NCI-H2196 (cell line): ENCODE results near the gene LPAR3.
A peak's percentile ranks its signal among the peaks of the same experiment; 100 is the strongest.

Experiments
- DNase-seq: peaks from one replicate; lab custom pipeline; 2025; ENCODE audit not compliant: unreplicated experiment; lab: John Stamatoyannopoulos, UW

The LPAR3 gene

DNA sequence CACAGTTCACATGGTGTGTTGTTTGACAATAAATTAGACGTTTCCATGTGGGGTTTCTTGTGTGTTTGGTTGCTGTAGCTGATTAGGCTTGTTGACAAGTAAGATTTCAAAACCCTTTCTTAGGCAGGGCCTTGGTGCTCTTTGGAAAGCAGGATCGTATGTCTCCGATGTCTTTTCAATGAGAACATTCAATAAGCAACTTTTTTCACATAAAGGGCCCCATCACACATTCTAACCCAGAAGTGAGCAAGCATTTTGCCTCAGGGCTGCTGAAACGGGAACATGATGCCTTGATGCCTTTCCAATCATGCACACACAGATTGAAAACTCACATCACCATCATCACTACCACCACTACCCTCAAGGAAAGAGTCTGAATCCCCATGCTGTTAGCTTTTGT lies 33.1 kb downstream of the LPAR3 start:
- DNase-seq: no peak

DNA sequence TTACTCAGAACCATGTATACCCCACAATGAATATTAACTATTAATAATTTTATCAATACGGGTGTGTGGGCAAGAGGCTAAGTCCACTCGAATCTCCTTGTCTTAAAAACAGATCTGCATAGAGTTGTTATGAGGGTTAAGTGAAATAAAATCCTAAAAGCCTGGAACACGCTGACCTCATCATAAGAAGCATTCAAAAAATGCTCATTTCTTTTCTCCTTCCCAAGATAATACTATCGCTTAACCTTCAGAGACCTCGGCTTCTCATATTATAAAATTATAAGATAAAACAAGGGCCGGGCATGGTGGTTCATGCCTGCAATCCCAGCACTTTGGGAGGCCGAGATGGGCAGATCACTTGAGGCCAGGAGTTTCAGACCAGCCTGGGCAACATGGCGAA lies 35.1 kb downstream of the LPAR3 start:
- DNase-seq: no peak

DNA sequence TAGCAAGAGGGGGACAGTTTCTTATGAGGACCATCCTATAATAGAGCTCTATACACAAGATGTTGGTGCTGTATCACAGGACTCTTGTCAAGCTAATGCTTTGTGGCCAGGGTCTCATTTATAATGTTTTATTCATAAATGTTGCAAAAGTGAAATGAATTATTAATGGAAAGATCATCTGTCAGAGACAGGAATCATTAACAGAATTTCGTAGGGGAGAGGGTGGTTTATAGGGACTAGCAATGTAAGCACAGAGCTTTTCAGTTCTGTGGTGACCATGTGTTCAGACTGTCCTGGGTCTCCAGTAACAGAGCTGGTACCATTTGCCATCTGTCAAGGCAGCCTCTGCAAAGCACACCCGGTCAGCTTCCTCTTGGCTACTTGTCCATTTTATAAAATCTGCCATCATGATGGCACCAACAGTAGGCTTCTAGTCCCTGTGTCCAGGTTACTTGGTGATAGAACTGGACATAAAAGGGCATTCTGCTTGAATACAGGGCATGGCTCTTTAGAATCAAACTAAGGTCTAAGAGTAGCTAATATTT lies 36.2 kb downstream of the LPAR3 start:
- DNase-seq: no peak

DNA sequence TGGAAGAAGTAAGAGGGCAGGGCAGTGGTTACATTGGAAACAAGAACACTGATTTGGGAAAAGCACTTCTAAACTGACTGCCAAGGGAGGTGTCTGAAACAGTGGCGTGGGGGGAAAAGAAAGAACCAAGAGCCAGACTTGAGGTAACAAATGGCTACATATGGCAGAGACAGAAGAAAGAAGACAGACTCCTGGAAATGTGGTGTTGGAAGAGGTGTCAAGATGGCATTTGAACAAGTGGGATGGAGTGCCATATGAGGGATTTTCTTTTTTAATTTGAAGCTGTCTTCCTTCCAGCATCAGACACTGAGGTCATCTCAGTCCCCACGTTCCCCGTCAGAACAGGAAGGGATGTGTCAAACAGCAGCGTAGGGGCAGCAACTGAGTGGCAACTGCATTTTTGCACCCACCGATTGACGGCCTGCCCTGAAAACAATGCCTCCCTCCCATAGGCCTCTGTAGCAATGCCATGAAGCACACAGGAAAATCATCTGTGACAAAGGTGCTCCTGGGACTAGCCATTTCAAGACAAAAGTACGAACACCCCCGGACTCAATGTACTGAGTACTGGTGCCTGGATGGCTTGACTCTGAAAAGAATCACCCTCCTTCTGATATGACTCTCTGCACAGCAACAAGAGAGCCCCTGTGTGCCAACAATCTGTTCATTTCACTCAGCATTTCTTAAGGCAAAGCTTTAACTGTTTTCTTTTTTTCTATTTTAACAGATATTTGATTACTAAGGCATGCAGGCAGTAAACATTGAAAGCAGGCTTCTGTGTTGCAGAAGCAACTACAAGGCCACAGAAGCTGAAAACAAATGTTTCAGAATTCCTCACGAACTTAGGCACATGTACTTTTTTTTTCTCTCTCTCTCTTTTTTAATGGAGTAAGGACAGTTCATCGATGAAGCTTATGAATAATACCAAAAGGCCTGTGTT lies 37.0 kb downstream of the LPAR3 start:
- no peak for DNase-seq

DNA sequence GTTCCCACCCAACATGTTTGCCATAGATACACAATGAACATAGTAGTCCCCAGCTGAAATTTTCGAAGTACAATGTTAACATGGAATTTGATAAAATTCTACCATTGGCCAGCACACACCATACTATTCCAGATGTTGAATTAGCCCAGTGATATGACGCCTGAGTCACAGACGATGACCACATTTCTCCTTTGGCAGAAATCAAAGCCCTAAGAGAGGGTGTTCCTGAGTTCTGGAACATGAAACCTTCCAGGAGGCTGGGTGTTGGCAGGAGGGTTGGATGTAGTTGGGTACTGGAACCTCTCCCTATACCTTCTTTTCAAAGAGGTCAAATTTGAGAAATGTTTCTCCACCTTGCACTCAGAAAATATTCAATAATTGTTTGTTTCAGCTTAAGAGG lies 37.8 kb downstream of the LPAR3 start:
- no peak for DNase-seq

DNA sequence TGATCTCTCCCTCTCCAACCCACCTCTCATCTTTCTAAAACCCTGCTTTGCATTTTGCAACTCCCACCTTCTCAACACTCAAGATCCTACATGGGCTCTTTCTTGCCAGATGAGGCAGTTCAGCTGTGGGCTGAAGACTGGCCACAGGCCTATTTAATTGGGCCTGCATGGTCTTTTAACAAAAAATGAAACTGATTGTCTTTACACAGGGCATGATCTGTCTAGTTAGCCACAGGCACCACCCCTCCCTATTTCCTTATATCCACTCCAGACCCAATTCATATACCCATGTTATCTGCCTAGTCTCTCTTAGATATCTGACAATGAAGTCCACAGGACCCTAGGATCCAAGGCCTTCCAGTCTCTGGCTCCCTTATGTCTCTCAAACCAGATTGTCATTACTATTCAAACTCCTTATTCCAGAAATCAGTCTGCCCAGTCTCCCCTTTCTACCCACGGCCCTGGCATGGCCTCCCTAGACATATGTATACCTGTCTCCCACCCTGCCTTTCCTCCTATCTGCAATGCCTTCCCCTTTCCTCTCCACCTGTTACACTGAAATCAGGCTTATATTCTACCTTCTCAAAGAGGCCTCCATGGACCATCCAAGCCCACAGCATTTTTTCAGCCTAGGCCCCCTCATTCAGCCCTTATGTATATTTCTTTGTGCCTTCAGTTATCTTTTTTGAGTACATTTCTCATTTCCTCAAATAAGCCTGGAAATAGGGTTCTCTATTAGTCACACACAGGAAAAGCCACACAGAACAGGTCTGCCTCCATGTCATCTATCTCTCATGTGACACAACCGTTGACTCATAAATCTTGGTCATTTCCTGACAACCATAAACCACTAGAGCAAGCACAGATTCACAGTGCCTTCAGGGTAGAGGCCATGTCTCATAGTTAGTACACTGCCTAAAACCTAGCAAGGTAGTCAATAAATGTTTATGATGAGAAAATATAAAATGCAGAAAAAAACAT lies 39.0 kb downstream of the LPAR3 start:
- no peak for DNase-seq

DNA sequence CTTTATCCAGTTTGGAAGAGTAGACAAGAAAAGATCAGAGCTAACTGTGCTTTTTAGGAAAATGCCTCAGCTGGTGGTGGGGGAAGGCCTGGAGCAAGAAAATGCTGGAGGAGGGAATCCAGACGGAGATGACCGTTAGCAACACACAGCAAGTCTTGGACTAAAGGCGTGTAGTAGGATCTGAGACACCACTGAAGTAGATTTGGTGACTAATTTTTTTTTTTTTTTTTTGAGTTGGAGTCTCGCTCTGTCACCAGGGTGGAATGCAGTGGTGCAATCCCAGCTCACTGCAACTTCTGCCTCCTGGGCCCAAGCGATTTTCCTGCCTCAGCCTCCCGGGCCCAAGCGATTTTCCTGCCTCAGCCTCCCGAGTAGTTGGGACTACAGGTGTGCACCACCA lies 41.2 kb downstream of the LPAR3 start:
- DNase-seq: no peak

DNA sequence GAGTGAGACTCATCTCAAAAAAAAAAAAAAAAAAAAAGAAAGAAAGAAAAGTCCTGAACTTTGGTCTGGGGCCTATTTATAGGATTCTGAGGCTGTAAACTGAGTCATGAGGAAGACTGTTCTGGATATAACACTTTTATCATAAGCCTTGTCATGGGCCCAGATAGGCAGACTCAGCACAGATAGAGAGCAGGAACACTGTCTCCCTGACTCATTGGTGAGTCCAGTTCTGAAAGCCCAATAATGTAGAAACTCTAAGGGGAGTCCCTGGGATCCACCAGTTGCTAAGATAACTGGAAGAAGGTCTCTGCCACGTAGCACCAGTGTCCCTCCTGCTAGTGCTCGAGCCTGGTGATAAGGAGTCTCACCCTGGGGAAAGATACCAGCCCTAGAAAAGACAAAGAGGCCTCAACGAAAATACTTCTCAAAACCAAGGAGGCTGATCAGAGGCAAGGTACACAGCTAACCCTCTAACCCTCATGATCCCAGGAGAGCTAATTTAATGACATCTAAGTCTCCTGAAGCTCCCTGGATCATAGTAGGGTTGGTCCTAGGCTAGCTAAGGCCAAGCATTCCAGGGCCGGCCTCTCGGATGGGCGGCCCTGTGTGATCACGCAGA lies 43.5 kb downstream of the LPAR3 start:
- no peak for DNase-seq

DNA sequence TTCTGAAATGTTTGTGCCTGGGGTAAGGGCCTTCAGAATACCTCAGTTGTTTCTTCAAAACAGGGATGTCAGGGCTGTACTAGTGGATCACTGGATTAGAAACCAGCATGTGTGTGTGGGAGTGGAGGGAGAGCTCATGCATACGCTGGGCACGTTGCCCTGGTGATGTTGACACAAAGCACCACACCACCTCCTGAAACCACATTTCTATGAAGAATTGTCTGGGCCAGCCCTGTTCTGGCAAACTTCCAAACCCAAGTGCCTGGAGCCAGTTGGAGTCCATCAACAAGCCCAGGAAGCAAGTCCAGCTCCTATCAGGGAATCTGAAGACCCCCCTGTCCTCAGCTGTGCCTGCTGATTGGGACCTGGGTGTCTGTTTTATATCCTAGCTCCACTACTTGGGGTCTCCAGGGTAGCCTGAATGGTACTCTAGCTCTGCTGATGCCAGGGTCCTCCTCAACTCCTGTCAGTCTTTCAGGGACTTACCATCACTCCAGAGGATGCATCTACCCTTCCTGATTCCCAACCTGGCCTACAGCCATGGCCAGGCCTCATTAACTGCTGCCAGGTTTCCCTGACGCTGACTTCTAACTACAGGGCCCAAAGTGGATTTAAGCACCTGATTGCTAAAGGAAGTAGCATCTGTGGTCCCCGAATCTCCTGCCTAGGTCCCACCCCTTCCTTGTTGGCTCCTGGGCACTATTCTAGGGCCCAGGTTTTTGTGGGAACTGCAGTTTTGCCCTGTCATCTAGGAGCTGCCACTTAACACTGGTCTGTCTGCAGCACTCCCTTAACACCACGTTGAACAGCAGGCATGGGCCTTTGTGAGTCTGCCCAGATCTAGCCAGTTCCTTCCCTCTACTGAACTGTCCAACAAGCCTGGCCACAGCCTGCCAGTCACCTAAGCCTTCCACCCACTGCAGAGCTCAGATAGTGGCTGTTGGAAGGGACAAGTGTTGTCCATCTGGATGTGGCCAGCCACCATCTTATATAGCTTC lies 45.5 kb downstream of the LPAR3 start:
- DNase-seq: peak; percentile 95

DNA sequence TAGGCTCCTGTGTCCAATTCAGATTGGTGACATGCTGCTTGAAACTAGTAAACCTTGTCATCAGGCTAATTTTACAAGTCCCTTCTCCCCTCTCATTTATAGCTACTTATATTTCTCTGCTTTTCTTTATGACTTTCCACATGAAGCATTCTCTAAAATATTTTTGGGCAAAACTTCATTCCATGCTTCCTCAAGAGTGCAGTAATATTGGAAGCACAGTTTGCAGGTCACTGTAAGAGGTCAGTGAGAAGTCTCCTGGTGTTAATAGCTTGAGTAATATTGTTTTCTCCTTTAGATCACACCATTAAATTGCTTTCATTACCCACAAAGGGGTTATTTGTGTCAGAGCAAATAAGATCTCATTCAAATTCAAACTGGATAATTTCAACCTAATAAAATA lies 46.6 kb downstream of the LPAR3 start:
- DNase-seq: no peak

DNA sequence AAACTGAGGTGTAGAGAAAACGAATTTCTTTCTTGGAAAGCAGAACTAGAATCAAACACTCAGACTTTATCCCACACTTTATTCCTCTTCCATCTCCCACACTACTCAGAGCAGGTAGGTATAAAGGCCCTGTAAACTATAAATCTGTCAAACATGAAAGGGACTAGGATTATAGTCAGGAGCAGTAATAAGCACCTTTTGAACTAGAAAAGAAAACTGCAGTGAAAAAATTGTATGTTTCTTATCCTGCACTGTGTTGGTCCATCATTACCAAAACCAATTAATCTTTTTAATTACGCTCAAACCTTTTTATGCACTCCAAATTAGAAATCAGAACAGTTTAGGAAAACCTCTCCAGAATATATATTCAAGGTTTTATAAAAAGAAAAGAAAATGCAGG lies 47.6 kb downstream of the LPAR3 start:
- no peak for DNase-seq

DNA sequence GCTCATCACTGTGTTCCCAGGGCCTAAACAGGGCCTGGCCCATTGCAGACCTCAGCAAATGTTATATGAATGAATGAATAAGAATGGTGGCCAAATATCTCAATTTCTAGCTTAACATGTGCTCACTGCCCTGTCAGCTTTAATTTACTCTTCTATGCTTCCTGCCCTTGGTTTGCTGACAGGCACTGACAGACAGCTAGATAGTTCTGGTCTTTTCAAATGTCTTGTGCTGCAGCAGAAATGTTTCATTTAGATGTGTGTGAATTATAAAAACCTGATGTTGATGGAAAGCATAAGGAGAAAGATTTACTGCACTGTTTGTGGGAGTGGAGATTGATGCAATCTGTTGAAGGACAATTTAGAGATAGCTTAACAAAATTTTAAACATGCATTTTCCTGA lies 48.9 kb downstream of the LPAR3 start:
- no peak for DNase-seq

DNA sequence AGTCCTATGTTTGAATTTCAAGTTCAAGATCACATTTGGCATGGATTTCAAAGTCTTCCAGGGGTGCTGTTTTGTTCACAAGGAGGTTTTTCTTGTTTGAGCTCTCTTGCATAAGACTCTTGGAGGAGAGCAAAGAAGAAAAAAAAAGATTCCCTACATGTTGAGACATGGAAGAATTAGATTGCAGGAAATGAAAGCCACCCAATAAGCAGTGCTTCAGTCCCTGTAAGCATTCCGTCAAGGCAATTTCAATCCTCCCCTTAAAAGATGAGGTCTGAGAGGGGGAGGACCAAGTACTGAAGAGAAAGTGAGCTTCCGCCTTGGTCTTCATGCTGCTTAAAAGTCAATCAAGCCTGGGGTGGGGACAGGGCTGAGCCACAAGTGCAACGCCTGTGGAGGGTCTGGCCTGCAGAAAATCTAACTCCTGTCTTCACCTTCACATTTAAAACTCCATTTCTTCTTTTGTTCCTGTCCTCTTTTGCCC lies 50.2 kb downstream of the LPAR3 start:
- no peak for DNase-seq

DNA sequence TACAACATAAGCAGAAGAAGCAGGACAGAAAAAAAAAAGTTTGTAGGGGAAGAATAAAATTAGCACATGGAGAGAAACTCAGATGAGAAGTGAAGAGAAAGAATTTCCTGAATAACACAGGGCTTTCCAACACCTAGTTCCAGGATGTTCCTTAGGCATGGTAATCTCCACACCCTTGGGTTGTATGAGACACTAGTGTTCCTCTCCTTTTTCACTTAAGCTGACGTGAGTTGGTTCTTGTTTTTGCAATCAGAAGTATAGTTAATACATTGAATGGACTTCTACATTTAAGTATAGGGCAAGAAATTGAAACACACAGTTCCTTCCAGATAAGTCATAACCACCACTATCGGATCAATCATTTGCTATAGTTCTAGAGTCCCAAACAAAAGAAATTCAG lies 51.0 kb downstream of the LPAR3 start:
- no peak for DNase-seq

DNA sequence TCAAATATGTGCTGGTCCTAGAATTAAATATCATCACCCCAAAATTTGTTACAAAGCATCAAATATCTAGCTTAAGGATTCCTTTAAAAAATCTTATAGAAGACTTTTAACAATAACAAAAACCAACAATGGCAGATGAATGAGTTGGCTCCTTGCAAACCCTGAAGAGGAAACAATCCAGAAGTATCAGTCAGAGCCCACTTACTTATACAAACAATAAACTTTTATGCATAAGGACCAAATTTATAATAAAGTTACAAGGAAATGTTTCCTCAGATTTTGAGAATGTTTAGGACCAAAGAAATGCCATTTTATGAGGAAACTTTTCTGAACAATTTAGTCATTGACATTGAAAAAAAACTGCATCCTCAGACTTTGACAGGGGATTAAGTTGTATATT lies 52.7 kb downstream of the LPAR3 start:
- no peak for DNase-seq

DNA sequence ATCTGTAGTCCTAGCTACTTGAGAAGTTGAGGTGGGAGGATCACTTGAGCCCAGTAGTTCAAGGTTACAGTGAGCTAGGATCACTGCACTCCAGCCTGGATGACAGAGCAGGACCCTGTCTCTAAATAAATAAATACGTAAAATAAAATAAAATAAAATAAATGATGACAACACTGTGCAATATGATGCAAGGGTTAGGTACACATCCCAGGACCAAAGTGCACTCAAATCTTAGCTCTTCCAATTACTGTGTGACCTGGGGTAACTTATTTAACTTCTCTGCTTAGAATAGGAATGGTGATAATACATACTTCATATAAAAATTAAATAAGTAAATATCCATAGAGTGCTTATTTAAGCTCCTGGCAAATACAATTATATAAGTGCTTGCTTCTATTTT lies 53.5 kb downstream of the LPAR3 start:
- DNase-seq: no peak

DNA sequence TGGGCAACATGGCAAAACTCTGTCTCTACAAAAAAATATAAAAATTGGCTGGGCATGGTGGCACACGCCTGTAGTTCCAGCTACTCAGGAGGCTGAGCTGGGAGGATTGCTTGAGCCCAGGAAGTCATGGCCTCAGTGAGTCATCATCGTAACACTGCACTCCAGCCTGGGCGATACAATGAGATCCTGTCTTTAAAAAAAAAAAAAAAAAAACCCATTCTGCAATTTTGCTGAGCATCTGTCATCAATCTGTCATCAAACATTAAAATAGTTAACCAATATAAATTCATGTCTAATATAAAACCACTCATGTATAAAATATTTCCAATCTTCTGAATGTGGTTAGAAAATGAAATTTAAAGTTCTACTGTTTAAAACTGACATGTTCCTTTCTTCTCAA lies 56.9 kb downstream of the LPAR3 start:
- no peak for DNase-seq

DNA sequence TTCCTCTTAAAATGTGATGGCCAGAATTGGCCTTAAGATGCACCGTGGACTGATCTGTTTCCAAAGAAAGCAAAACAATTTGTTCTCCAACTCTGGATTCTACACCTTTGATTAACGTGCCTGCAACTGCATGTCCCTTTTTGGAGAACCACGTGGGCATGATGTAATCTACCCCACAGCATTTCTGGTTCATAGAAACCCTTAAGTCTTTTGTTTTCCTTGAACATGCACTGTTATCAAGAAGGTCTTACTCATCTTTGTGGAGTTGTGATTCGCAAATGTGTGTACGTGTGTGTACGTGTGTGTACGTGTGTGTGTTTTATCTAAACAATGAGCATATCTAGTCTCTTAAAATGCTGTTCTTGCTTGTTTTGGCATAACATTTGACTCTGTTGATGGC lies 57.8 kb downstream of the LPAR3 start:
- no peak for DNase-seq

DNA sequence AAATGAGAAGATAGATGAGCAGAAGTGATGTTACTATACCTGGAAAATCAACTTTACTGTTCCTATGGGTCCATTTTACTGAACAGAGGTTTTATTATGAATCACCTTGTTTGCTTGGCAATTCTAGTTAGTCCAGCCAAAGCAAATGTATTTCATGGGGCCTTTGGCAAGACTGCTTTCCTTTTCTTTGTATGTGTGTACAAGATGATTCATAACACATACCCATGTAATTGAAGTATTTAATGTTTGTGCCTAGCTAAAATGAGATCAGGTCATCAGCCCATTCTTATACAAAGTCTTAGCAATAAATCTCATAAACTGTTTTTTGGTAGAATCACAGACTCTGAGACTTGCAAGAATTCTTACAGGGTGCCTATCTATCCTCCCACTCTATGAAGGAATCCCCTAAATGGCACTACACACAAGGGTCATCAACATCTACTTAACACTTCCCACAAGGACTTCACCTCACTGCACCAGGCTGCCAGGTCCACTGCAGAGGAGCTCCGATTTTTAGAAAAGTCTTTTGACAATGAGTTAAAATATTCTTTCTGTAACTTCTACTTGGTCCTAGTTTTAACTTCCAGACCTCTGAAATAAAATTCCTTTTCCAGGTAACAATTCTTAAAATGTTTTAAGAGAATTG lies 58.5 kb downstream of the LPAR3 start:
- peak; percentile 37 for DNase-seq
